DND-41 (cell line): ENCODE measurements around the gene DYSF.
"Not testable (repeated sequence)": the region's sequence is repeated elsewhere in the genome, so short reads cannot be mapped to it uniquely, and the experiment has no call there.

ENCODE experiments used
- ATAC-seq: fragments of 200-7000 bp; cut with Tn5 transposase; 3 replicates; pipeline ENCODE4 v1.9.1; 2021; ENCODE audit warnings: low read depth; ENCODE audit not compliant: insufficient read depth
- DNase-seq: peaks from one replicate; pipeline ENCODE4 v3.0.0-alpha.2; 2020
- H2AFZ ChIP-seq: 2 replicates; pipeline ENCODE4 v1.6.0; 2012; ENCODE audit warnings: low read depth, low read length
- H3K27ac ChIP-seq: 2 replicates; pipeline ENCODE4 v1.5.1; 2012; ENCODE audit warnings: low read length, inconsistent platforms
- H3K27me3 ChIP-seq: fragments of 200-600 bp; sonication (generic); 2 replicates; pipeline ENCODE4 v1.6.0; 2012; ENCODE audit warnings: low read length, mild to moderate bottlenecking, inconsistent platforms; ENCODE audit not compliant: insufficient read depth, poor library complexity
- H3K36me3 ChIP-seq: 2 replicates; pipeline ENCODE4 v1.5.1; 2012; ENCODE audit warnings: low read length, inconsistent platforms; ENCODE audit not compliant: insufficient read depth
- H3K4me1 ChIP-seq: 2 replicates; pipeline ENCODE4 v1.5.1; 2012; ENCODE audit warnings: mild to moderate bottlenecking, low read length; ENCODE audit not compliant: insufficient read depth
- H3K4me2 ChIP-seq: 2 replicates; pipeline ENCODE4 v1.6.0; 2012; ENCODE audit warnings: mild to moderate bottlenecking, moderate library complexity, low read length, inconsistent platforms; ENCODE audit not compliant: insufficient read depth
- H3K4me3 ChIP-seq, 2 experiments: fragments of 200-600 bp in 1 of 2; shearing (Covaris generic) in 1 of 2; 2 replicates each; pipeline ENCODE4 v1.5.1; 2012 to 2016; ENCODE audit warnings: inconsistent platforms in 2 of 2, low read length in 2 of 2, mild to moderate bottlenecking in 2 of 2, low read depth in 1 of 2, moderate library complexity in 1 of 2
- H3K79me2 ChIP-seq: 2 replicates; pipeline ENCODE4 v1.6.0; 2012; ENCODE audit warnings: low read length, inconsistent platforms; ENCODE audit not compliant: insufficient read depth
- H3K9ac ChIP-seq: 2 replicates; pipeline ENCODE4 v1.6.0; 2012; ENCODE audit warnings: low read depth, mild to moderate bottlenecking, inconsistent platforms, low read length, moderate library complexity
- H3K9me3 ChIP-seq: 2 replicates; pipeline ENCODE4 v1.5.1; 2012; ENCODE audit warnings: low read length, moderate library complexity, mild to moderate bottlenecking, inconsistent platforms; ENCODE audit not compliant: insufficient read depth, severe bottlenecking
- H4K20me1 ChIP-seq: 2 replicates; pipeline ENCODE4 v1.6.0; 2012; ENCODE audit warnings: low read length; ENCODE audit not compliant: insufficient read depth
- EZH2 ChIP-seq: IDR thresholded peaks from 3 replicates; pipeline ENCODE4 v1.6.1; 2012; ENCODE audit warnings: borderline replicate concordance, low read depth, mild to moderate bottlenecking, moderate library complexity, low read length, inconsistent platforms; ENCODE audit not compliant: severe bottlenecking
- TF ChIP-seq, protein P1 (sequence below): IDR thresholded peaks from 2 replicates; pipeline ENCODE4 v1.5.1; 2012; ENCODE audit warnings: borderline replicate concordance, low read length, moderate library complexity, mild to moderate bottlenecking; ENCODE audit not compliant: poor library complexity, severe bottlenecking; ENCODE audit errors: extremely low read depth

The DYSF gene

DNA sequence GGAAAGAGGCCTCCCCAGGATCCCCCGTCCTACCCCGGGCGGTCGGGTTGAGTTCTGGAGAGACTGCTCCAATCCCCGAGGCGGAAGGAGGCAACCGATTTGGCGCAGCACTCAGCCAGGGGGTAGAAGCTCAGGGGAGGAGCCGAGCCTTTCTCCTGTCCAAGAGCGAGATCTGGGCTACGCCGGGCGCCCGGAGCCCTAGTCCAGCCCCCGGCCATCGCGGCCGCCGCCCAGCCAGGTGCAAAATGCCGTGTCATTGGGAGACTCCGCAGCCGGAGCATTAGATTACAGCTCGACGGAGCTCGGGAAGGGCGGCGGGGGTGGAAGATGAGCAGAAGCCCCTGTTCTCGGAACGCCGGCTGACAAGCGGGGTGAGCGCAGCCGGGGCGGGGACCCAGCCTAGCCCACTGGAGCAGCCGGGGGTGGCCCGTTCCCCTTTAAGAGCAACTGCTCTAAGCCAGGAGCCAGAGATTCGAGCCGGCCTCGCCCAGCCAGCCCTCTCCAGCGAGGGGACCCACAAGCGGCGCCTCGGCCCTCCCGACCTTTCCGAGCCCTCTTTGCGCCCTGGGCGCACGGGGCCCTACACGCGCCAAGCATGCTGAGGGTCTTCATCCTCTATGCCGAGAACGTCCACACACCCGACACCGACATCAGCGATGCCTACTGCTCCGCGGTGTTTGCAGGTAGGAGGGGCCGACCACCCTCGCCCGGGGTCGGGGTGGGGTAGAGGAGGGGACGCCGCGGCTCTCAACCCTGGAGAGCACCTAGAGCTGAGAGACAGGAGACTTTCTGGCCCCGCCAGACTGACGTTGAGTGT is at the start of gene DYSF:
Gene DYSF (plus strand): TSS at position 158 of the 817 bp plus-strand sequence.
- Histone ChIP-seq H3K27ac (no peak within 1 kb of the TSS), H3K9ac (no peak within 1 kb of the TSS), H3K4me1 (no peaks in the 10 kb centered on the region), H3K4me2 (no peak within 1 kb of the TSS), H3K9me3 (no peaks in the 10 kb centered on the region), H3K4me3 (no peak within 1 kb of the TSS), H4K20me1 (no peaks in the 10 kb centered on the region), H3K36me3 (no peaks in the 10 kb centered on the region), H3K79me2 (no peaks in the 10 kb centered on the region), H3K27me3 (no peaks in the 10 kb centered on the region), H2AFZ (no peak within 1 kb of the TSS)
- TF ChIP-seq, protein P1, sequence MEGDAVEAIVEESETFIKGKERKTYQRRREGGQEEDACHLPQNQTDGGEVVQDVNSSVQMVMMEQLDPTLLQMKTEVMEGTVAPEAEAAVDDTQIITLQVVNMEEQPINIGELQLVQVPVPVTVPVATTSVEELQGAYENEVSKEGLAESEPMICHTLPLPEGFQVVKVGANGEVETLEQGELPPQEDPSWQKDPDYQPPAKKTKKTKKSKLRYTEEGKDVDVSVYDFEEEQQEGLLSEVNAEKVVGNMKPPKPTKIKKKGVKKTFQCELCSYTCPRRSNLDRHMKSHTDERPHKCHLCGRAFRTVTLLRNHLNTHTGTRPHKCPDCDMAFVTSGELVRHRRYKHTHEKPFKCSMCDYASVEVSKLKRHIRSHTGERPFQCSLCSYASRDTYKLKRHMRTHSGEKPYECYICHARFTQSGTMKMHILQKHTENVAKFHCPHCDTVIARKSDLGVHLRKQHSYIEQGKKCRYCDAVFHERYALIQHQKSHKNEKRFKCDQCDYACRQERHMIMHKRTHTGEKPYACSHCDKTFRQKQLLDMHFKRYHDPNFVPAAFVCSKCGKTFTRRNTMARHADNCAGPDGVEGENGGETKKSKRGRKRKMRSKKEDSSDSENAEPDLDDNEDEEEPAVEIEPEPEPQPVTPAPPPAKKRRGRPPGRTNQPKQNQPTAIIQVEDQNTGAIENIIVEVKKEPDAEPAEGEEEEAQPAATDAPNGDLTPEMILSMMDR, result no peak
- no peak for ATAC-seq
- no peak for DNase-seq

DNA sequence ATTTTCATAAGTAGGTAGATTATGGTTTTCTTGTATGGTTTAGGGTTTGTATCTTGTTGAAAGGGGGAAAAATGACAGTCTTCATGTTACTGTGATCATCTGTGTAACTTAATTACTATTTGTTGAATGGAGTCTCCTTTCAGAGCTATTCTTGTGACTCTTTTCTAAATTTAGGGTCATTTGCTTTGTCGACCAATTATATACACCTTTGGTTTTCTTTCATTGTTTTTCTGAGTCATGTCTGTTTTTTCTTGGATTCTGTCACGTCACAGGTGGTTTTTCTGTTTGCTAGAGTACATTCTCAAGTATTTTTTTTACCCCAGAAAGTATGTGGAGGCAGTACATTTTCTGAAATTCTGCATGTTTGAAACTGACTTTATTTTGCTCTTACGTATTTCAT is 43.8 kb upstream of the DYSF start:
- Histone ChIP-seq H3K9me3 (no peaks in the 10 kb centered on the region), H3K27me3 (no peaks in the 10 kb centered on the region), H3K27ac (no peak overlapping the region), H3K36me3 (peaks cover 56% of the 10 kb centered on the region), H3K4me1 (no peaks in the 10 kb centered on the region), H3K79me2 (no peaks in the 10 kb centered on the region), H3K4me2 (no peak overlapping the region), H4K20me1 (no peaks in the 10 kb centered on the region), H3K4me3 (no peak overlapping the region), H3K9ac (no peak overlapping the region), H2AFZ (no peak overlapping the region)
- TF ChIP-seq, protein P1, result no peak
- no peak for TF ChIP-seq EZH2
- ATAC-seq, result no peak
- no peak for DNase-seq

DNA sequence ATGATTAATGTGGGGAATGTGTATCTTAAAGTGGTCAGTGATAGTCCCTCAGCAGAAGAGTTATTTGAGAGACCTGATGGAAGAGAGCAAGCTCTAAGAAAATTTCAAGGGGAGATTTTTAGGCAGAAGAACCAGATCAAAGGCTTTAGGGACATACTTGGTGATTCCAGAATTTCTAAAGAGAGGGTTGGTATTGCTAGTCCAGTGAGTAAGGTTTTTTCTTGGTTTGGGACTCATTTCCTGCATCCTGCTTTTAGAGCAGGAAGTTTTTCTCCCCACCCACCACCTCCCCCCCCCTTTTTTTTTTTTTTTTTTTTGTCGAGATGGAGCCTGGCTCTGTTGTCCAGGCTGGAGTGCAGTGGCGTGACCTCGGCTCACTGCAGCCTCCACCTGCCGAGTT is 42.7 kb upstream of the DYSF start:
- Histone ChIP-seq H3K79me2 (no peaks in the 10 kb centered on the region), H3K9ac (no peak overlapping the region), H3K4me3 (no peak overlapping the region), H3K36me3 (peaks cover 45% of the 10 kb centered on the region), H3K27ac (no peak overlapping the region), H2AFZ (no peak overlapping the region), H3K9me3 (no peaks in the 10 kb centered on the region), H3K4me2 (no peak overlapping the region), H3K27me3 (no peaks in the 10 kb centered on the region), H4K20me1 (no peaks in the 10 kb centered on the region), H3K4me1 (no peaks in the 10 kb centered on the region)
- no peak for ATAC-seq
- DNase-seq, result no peak
- no peak for TF ChIP-seq EZH2
- TF ChIP-seq, protein P1, result no peak

DNA sequence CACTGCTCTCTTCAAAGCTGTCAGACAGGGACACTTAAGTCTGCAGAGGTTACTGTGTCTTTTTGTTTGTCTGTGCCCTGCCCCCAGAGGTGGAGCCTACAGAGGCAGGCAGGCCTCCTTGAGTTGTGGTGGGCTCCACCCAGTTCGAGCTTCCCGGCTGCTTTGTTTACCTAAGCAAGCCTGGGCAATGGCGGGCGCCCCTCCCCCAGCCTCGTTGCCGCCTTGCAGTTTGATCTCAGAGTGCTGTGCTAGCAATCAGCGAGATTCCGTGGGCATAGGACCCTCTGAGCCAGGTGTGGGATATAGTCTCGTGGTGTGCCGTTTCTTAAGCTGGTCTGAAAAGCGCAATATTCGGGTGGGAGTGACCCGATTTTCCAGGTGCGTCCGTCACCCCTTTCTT is 36.5 kb upstream of the DYSF start:
- peak; percentile 64 for DNase-seq
- H3K27ac ChIP-seq, H3K9me3 ChIP-seq, H3K4me1 ChIP-seq, H2AFZ ChIP-seq, H4K20me1 ChIP-seq, H3K79me2 ChIP-seq, ATAC-seq, H3K4me2 ChIP-seq, H3K27me3 ChIP-seq, H3K9ac ChIP-seq: not testable (repeated sequence)
- Histone ChIP-seq H3K36me3 (peaks cover 24% of the 10 kb centered on the region; the same call in 1 of the 2 replicates), H3K4me3 (peak overlapping the region in 1 of 2 experiments; percentile 48; a peak in 2 of 4 replicates)
